Right cardiac atrium (tissue), 5 donors: Measurements from ENCODE around the gene EFNA2. TPM values are rescaled to one million over a fixed set of nuclear protein-coding genes. Genes with fewer than 3 reads are reported as not detected.
"Not testable (repeated sequence)": the region's sequence is repeated elsewhere in the genome, so short reads cannot be mapped to it uniquely, and the experiment has no call there.

Source experiments
- ATAC-seq, 2 donors: fragments of 200-7000 bp; cut with Tn5 transposase; one replicate each; pipeline versions ENCODE4 v1.8.0 to v1.9.1; 2020; ENCODE audit warnings: moderate library complexity in 2 of 2, mild to moderate bottlenecking in 1 of 2
- DNase-seq, 3 donors: peaks; one replicate each; pipeline ENCODE4 v3.0.0-alpha.2; 2020
- H3K27ac ChIP-seq: one replicate; pipeline ENCODE4 v1.5.1; 2013; ENCODE audit warnings: mild to moderate bottlenecking, low read length, control low read depth, moderate library complexity
- H3K27me3 ChIP-seq: one replicate; pipeline ENCODE4 v1.6.1; 2013; ENCODE audit not compliant: control insufficient read depth, insufficient read depth
- H3K4me1 ChIP-seq: one replicate; pipeline ENCODE4 v1.6.1; 2013; ENCODE audit warnings: low read length; ENCODE audit not compliant: control insufficient read depth, insufficient read depth
- H3K4me3 ChIP-seq: one replicate; pipeline ENCODE4 v1.5.1; 2013; ENCODE audit warnings: low read length, control low read depth
- H3K9me3 ChIP-seq: one replicate; pipeline ENCODE4 v1.6.1; 2013; ENCODE audit warnings: low read length; ENCODE audit not compliant: control insufficient read depth
- WGBS: extraction: QIAGEN DNeasy Blood & Tissue Kit; methylation state at CpG from one replicate; pipeline ENCODE4 v1.1.7; 2013; 5-methylcytosine and 5-hydroxymethylcytosine counted together
- intact Hi-C, 4 donors: fragments of 100-400 bp; cut with DNase I; formaldehyde crosslinking; loops; one replicate each; pipeline versions ENCODE4 v1.11.0 to v1.14.0; 2022 to 2023
- polyA plus RNA-seq: library from polyadenylated mRNA; stranded (reverse); fragments of 200-250 nt; gene quantifications from one replicate; pipeline ENCODE4 v1.2.3, GENCODE V29; 2013
- total RNA-seq, 4 donors: library from RNA; stranded (reverse); fragmentation: NEBNext Ultra II Directional; extraction: Animal tissue kit (Norgen Biotek cat#: 25700); gene quantifications; one replicate each; pipeline ENCODE4 v1.2.1, GENCODE V29; 2021
- donor health status: healthy with polysubstance abuse.
- donor health status: DM: no; HTN: yes; CAD: no.
- donor health status: DM: no; HTN: no; CAD: no.
- donor health status: DM: no; HTN: yes; CAD: no; lungs with severe emphysema.
- donor health status: DM: yes; HTN: yes; CAD: no.

The EFNA2 gene
- total and polyA plus RNA-seq, 5 donors = not detected

- WGBS = 41% methylated on average over 46 of the region's 46 CpGs
Observed at GRCh38 chr19:1318678-1319471, 33.2 kb downstream of the EFNA2 start.

GRCh38 chr19:1320282-1320650, 34.6 kb downstream of the EFNA2 start:
- DNase-seq, H3K27me3 ChIP-seq, H3K4me3 ChIP-seq, H3K27ac ChIP-seq, H3K9me3 ChIP-seq, intact Hi-C loops, ATAC-seq, H3K4me1 ChIP-seq: not testable (repeated sequence)
- WGBS = 94% methylated on average over 3 of the region's 3 CpGs

More at GRCh38 chr19:1318678-1319471, 33.2 kb downstream of the EFNA2 start:
- H3K9me3 ChIP-seq = no peaks in the 10 kb centered on the region
- H3K4me1 ChIP-seq = no peaks in the 10 kb centered on the region
- no peak overlapping the region for H3K27ac ChIP-seq
- H3K27me3 ChIP-seq = no peaks in the 10 kb centered on the region
- no peak overlapping the region for H3K4me3 ChIP-seq
- DNase-seq (peak in 1 of 3 donors; percentile 55), ATAC-seq (no peak)
- intact Hi-C loops = no loop called here

GRCh38 chr19:1321539-1321938, 35.9 kb downstream of the EFNA2 start:
- ATAC-seq = no peak
- no peaks in the 10 kb centered on the region for H3K9me3 ChIP-seq
- no peak overlapping the region for H3K27ac ChIP-seq
- WGBS = 81% methylated on average over 9 of the region's 9 CpGs
- no peaks in the 10 kb centered on the region for H3K27me3 ChIP-seq
- no peaks in the 10 kb centered on the region for H3K4me1 ChIP-seq
- intact Hi-C loops = no loop called here
- no peak overlapping the region for H3K4me3 ChIP-seq
- no peak for DNase-seq

- Histone ChIP-seq H3K9me3 (no peaks in the 10 kb centered on the region), H3K27me3 (no peaks in the 10 kb centered on the region), H3K27ac (no peak overlapping the region), H3K4me3 (no peak overlapping the region), H3K4me1 (no peaks in the 10 kb centered on the region)
- DNase-seq (no peak), ATAC-seq (no peak)
- WGBS = 90% methylated on average over 16 of the region's 16 CpGs
- intact Hi-C loops = no loop called here
Observed at GRCh38 chr19:1322198-1322981, 36.7 kb downstream of the EFNA2 start.

GRCh38 chr19:1324249-1324805, 38.7 kb downstream of the EFNA2 start:
- H3K4me1 ChIP-seq = no peaks in the 10 kb centered on the region
- WGBS = 80% methylated on average over 12 of the region's 12 CpGs
- intact Hi-C loops = no loop called here
- DNase-seq (no peak), ATAC-seq (no peak)
- no peaks in the 10 kb centered on the region for H3K27me3 ChIP-seq
- H3K27ac ChIP-seq = no peak overlapping the region
- H3K4me3 ChIP-seq = peak overlapping the region; percentile 37
- H3K9me3 ChIP-seq = no peaks in the 10 kb centered on the region

- 3% methylated on average over 66 of the region's 66 CpGs for WGBS
- H3K27ac ChIP-seq = no peak overlapping the region
- peak overlapping the region; percentile 37 for H3K4me3 ChIP-seq
- ATAC-seq (peak; percentile 62 to 92), DNase-seq (peak; percentile 83 to 89 (median 85))
- intact Hi-C loops = no loop called here
- H3K4me1 ChIP-seq = no peaks in the 10 kb centered on the region
- H3K9me3 ChIP-seq = no peaks in the 10 kb centered on the region
- no peaks in the 10 kb centered on the region for H3K27me3 ChIP-seq
Observed at GRCh38 chr19:1324806-1325567, 39.3 kb downstream of the EFNA2 start.

- intact Hi-C loops = no loop called here
- Histone ChIP-seq H3K9me3 (no peaks in the 10 kb centered on the region), H3K4me3 (peak overlapping the region; percentile 37), H3K27ac (no peak overlapping the region), H3K27me3 (no peaks in the 10 kb centered on the region), H3K4me1 (no peaks in the 10 kb centered on the region)
- ATAC-seq (no peak), DNase-seq (peak in 1 of 3 donors; percentile 59)
- WGBS = 81% methylated on average over 38 of the region's 38 CpGs
Observed at GRCh38 chr19:1325568-1326294, 40.1 kb downstream of the EFNA2 start.

- Histone ChIP-seq H3K4me3 (no peak overlapping the region), H3K27ac (no peak overlapping the region), H3K27me3 (no peaks in the 10 kb centered on the region), H3K9me3 (no peaks in the 10 kb centered on the region), H3K4me1 (no peaks in the 10 kb centered on the region)
- intact Hi-C loops = no loop called here
- DNase-seq (peak in 1 of 3 donors; percentile 12), ATAC-seq (no peak)
- 83% methylated on average over 14 of the region's 14 CpGs for WGBS
Observed at GRCh38 chr19:1327125-1327524, 41.5 kb downstream of the EFNA2 start.

- ATAC-seq, H3K9me3 ChIP-seq, DNase-seq, H3K27me3 ChIP-seq, H3K27ac ChIP-seq, H3K4me1 ChIP-seq, H3K4me3 ChIP-seq, intact Hi-C loops: not testable (repeated sequence)
- WGBS = 79% methylated on average over 8 of the region's 8 CpGs
Observed at GRCh38 chr19:1332208-1332607, 46.5 kb downstream of the EFNA2 start.

- ATAC-seq (no peak), DNase-seq (no peak)
- H3K27ac ChIP-seq = no peak overlapping the region
- H3K9me3 ChIP-seq = no peaks in the 10 kb centered on the region
- H3K4me1 ChIP-seq = no peaks in the 10 kb centered on the region
- 88% methylated on average over 22 of the region's 22 CpGs for WGBS
- no peaks in the 10 kb centered on the region for H3K27me3 ChIP-seq
- no peak overlapping the region for H3K4me3 ChIP-seq
- intact Hi-C loops = loop anchor here in 1 of 4 donors (5.0 kb wide), 1 partner anchor 44 kb away; no protein-coding TSS in a partner anchor
Observed at GRCh38 chr19:1336079-1336684, 50.5 kb downstream of the EFNA2 start.
